ENCODE results near the gene RALGAPA2.

- no peak for TF ChIP-seq CTCF (IDR thresholded peaks at IDR 0.05)
- TF ChIP-seq POLR2AphosphoS5 (IDR thresholded peaks at IDR 0.05; ENCODE audit: low read depth, low read length): no peak
Measured at GRCh38 chr20:20454367-20454766, 258.1 kb downstream of the RALGAPA2 start.

All from Panc1 (cell line).